CD14-positive monocyte (primary cell): ENCODE results near the gene PPM1D. TPM values are rescaled to one million over a fixed set of nuclear protein-coding genes. Genes with fewer than 3 reads are reported as not detected.
"Not testable (repeated sequence)": the region's sequence is repeated elsewhere in the genome, so short reads cannot be mapped to it uniquely, and the experiment has no call there.

ENCODE experiments used
- DNase-seq, 3 donors: peaks; one replicate each; pipeline ENCODE4 v3.0.0-alpha.2; 2011 to 2022
- H2AFZ ChIP-seq: 2 replicates; pipeline ENCODE4 v1.6.0; 2012; ENCODE audit warnings: mild to moderate bottlenecking, low read depth, low read length, inconsistent platforms; ENCODE audit not compliant: insufficient read depth, poor library complexity, severe bottlenecking
- H3K27ac ChIP-seq, 2 donors: 1 replicate in 1 of 2; 2 replicates in 1 of 2; pipeline ENCODE4 v1.5.1; 2012 to 2013; ENCODE audit warnings: low read length in 2 of 2, control low read depth in 1 of 2, inconsistent platforms in 1 of 2, low read depth in 1 of 2, mild to moderate bottlenecking in 1 of 2
- H3K27me3 ChIP-seq, 2 donors: one replicate each; pipeline versions ENCODE4 v1.6.0 to v1.6.1; 2011 to 2013; ENCODE audit warnings: low read length in 2 of 2; ENCODE audit not compliant: control insufficient read depth in 2 of 2, insufficient read depth in 2 of 2
- H3K36me3 ChIP-seq, 2 donors: replicated peaks in 1 of 2; 1 replicate in 1 of 2; 2 replicates in 1 of 2; pipeline versions ENCODE4 v1.5.1 to v1.6.1; 2012 to 2013; ENCODE audit warnings: low read length in 2 of 2, control low read depth in 1 of 2, inconsistent platforms in 1 of 2, mild to moderate bottlenecking in 1 of 2; ENCODE audit not compliant: insufficient read depth in 2 of 2, control insufficient read depth in 1 of 2
- H3K4me1 ChIP-seq, 2 donors: 1 replicate in 1 of 2; 2 replicates in 1 of 2; pipeline versions ENCODE4 v1.5.1 to v1.6.1; 2012 to 2013; ENCODE audit warnings: low read length in 2 of 2, control low read depth in 1 of 2, inconsistent platforms in 1 of 2, mild to moderate bottlenecking in 1 of 2, moderate library complexity in 1 of 2; ENCODE audit not compliant: insufficient read depth in 2 of 2, control insufficient read depth in 1 of 2
- H3K4me2 ChIP-seq: replicated peaks from 2 replicates; pipeline ENCODE3; 2012; ENCODE audit warnings: low read length, moderate library complexity, mild to moderate bottlenecking; ENCODE audit not compliant: poor library complexity, severe bottlenecking; ENCODE audit errors: extremely low read depth
- H3K4me3 ChIP-seq, 3 experiments: fragments of 200-600 bp in 1 of 3; sonication (generic) in 1 of 3; replicated peaks in 1 of 3; 1 replicate in 2 of 3; 2 replicates in 1 of 3; pipeline ENCODE4 v1.5.1; 2011 to 2013; ENCODE audit warnings: low read length in 3 of 3, mild to moderate bottlenecking in 3 of 3, control low read depth in 2 of 3, low read depth in 2 of 3, inconsistent platforms in 1 of 3, moderate library complexity in 1 of 3
- H3K79me2 ChIP-seq: 2 replicates; pipeline ENCODE4 v1.6.0; 2012; ENCODE audit warnings: mild to moderate bottlenecking, control low read depth, inconsistent platforms, low read length, moderate library complexity; ENCODE audit not compliant: insufficient read depth
- H3K9ac ChIP-seq: 2 replicates; pipeline ENCODE4 v1.6.0; 2017; ENCODE audit warnings: low read length, mild to moderate bottlenecking; ENCODE audit not compliant: insufficient read depth, poor library complexity, severe bottlenecking
- H3K9me3 ChIP-seq, 2 donors: replicated peaks in 1 of 2; 1 replicate in 1 of 2; 2 replicates in 1 of 2; pipeline versions ENCODE4 v1.5.1 to v1.6.1; 2012 to 2013; ENCODE audit warnings: low read length in 2 of 2, control low read depth in 1 of 2; ENCODE audit not compliant: control insufficient read depth in 1 of 2, insufficient read depth in 1 of 2
- H4K20me1 ChIP-seq: 2 replicates; pipeline ENCODE4 v1.6.0; 2012; ENCODE audit warnings: mild to moderate bottlenecking, low read length, control low read depth, moderate library complexity; ENCODE audit not compliant: insufficient read depth
- H3K27ac Mint-ChIP-seq, 7 donors: one replicate each; pipeline ENCODE4 v1.8.0; 2020; ENCODE audit warnings: mild to moderate bottlenecking in 7 of 7, mixed read lengths in 7 of 7, moderate library complexity in 6 of 7, inconsistent platforms in 2 of 7
- H3K27me3 Mint-ChIP-seq, 3 donors: one replicate each; pipeline ENCODE4 v1.8.0; 2021 to 2022; ENCODE audit warnings: low read depth in 3 of 3, mild to moderate bottlenecking in 3 of 3, mixed read lengths in 3 of 3, moderate library complexity in 3 of 3, inconsistent platforms in 1 of 3
- H3K36me3 Mint-ChIP-seq, 2 donors: one replicate each; pipeline ENCODE4 v1.8.0; 2020; ENCODE audit warnings: mixed read lengths in 2 of 2, inconsistent platforms in 1 of 2, mild to moderate bottlenecking in 1 of 2
- H3K4me1 Mint-ChIP-seq: one replicate; pipeline ENCODE4 v1.8.0; 2020; ENCODE audit warnings: mild to moderate bottlenecking, mixed read lengths
- H3K4me3 Mint-ChIP-seq, 2 donors: one replicate each; pipeline ENCODE4 v1.8.0; 2020; ENCODE audit warnings: mild to moderate bottlenecking in 2 of 2, mixed read lengths in 2 of 2, moderate library complexity in 1 of 2
- H3K9me3 Mint-ChIP-seq, 7 donors: one replicate each; pipeline ENCODE4 v1.8.0; 2020 to 2022; ENCODE audit warnings: mixed read lengths in 7 of 7, mild to moderate bottlenecking in 6 of 7, moderate library complexity in 6 of 7, inconsistent platforms in 2 of 7
- WGBS: methylation state at CpG from one replicate; pipeline ENCODE4 v1.1.5; 2013; ENCODE audit warnings: missing lambda C conversion rate; ENCODE audit not compliant: insufficient coverage; 5-methylcytosine and 5-hydroxymethylcytosine counted together
- intact Hi-C, 2 donors: fragments of 100-400 bp; cut with micrococcal nuclease; formaldehyde crosslinking; loops; one replicate each; pipeline versions ENCODE4 v1.15.0 to v1.15.1; 2023
- polyA plus RNA-seq, 3 donors: library from polyadenylated mRNA; depleted of rRNA in 1 of 3; unstranded in 2 of 3; stranded (reverse) in 1 of 3; fragments of 300-500 nt in 2 of 3; fragments of >200 nt in 1 of 3; fragmentation: Illumina TruSeq in 2 of 3; gene quantifications; 1 replicate in 2 of 3; 2 replicates in 1 of 3; pipeline ENCODE4 v1.2.3, GENCODE V29; 2012 to 2021
- TF ChIP-seq, protein P1 (sequence below): fragments of 200-600 bp; IDR thresholded peaks from one replicate; pipeline ENCODE4 v1.8.0; 2022; ENCODE audit warnings: antibody characterized with exemption, mild to moderate bottlenecking

PPM1D gene
- polyA plus RNA-seq, 3 donors = 4.7 to 7.3 (median 7.2) TPM

GRCh38 chr17:60590070-60590469 lies 9.9 kb upstream of the PPM1D start:
- H3K27ac Mint-ChIP-seq = no peak overlapping the region
- H3K4me2 ChIP-seq = no peak overlapping the region
- no peaks in the 10 kb centered on the region for H3K9me3 Mint-ChIP-seq
- intact Hi-C loops = no loop called here
- 87% methylated on average over 2 of the region's 5 CpGs for WGBS
- no peaks in the 10 kb centered on the region for H3K79me2 ChIP-seq
- TF ChIP-seq, protein P1, sequence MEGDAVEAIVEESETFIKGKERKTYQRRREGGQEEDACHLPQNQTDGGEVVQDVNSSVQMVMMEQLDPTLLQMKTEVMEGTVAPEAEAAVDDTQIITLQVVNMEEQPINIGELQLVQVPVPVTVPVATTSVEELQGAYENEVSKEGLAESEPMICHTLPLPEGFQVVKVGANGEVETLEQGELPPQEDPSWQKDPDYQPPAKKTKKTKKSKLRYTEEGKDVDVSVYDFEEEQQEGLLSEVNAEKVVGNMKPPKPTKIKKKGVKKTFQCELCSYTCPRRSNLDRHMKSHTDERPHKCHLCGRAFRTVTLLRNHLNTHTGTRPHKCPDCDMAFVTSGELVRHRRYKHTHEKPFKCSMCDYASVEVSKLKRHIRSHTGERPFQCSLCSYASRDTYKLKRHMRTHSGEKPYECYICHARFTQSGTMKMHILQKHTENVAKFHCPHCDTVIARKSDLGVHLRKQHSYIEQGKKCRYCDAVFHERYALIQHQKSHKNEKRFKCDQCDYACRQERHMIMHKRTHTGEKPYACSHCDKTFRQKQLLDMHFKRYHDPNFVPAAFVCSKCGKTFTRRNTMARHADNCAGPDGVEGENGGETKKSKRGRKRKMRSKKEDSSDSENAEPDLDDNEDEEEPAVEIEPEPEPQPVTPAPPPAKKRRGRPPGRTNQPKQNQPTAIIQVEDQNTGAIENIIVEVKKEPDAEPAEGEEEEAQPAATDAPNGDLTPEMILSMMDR = no peak
- no peaks in the 10 kb centered on the region for H3K36me3 Mint-ChIP-seq
- H3K4me1 ChIP-seq = peaks cover 3 to 10% of the 10 kb centered on the region in 2 donors
- H2AFZ ChIP-seq = no peak overlapping the region
- no peak overlapping the region for H3K4me3 Mint-ChIP-seq
- no peaks in the 10 kb centered on the region for H4K20me1 ChIP-seq
- H3K9me3 ChIP-seq = no peaks in the 10 kb centered on the region
- no peak overlapping the region for H3K27ac ChIP-seq
- H3K36me3 ChIP-seq = no peaks in the 10 kb centered on the region
- H3K9ac ChIP-seq = no peak overlapping the region
- no peak overlapping the region for H3K4me3 ChIP-seq
- no peak for DNase-seq
- no peaks in the 10 kb centered on the region for H3K27me3 ChIP-seq
- peaks cover 0 to 3% (median 0%) of the 10 kb centered on the region in 3 donors for H3K27me3 Mint-ChIP-seq
- H3K4me1 Mint-ChIP-seq = peaks cover 6% of the 10 kb centered on the region

GRCh38 chr17:60592750-60593149 lies 7.2 kb upstream of the PPM1D start:
- TF ChIP-seq, protein P1 = no peak
- Histone ChIP-seq H3K27me3 (no peaks in the 10 kb centered on the region), H3K79me2 (no peaks in the 10 kb centered on the region), H3K27ac (no peak overlapping the region), H4K20me1 (no peaks in the 10 kb centered on the region), H2AFZ (no peak overlapping the region), H3K9ac (no peak overlapping the region), H3K36me3 (no peaks in the 10 kb centered on the region), H3K4me1 (peaks cover 11 to 17% of the 10 kb centered on the region in 2 donors), H3K4me3 (no peak overlapping the region), H3K9me3 (no peaks in the 10 kb centered on the region), H3K4me2 (no peak overlapping the region)
- Mint-ChIP-seq H3K9me3 (peaks cover 0 to 2% (median 0%) of the 10 kb centered on the region in 7 donors), H3K36me3 (no peaks in the 10 kb centered on the region), H3K4me3 (no peak overlapping the region), H3K27ac (no peak overlapping the region), H3K27me3 (peaks cover 0 to 3% (median 0%) of the 10 kb centered on the region in 3 donors), H3K4me1 (peaks cover 15% of the 10 kb centered on the region)
- intact Hi-C loops = no loop called here
- no peak for DNase-seq
- WGBS = no CpG with 5 or more reads among the region's 2 CpGs

DNA sequence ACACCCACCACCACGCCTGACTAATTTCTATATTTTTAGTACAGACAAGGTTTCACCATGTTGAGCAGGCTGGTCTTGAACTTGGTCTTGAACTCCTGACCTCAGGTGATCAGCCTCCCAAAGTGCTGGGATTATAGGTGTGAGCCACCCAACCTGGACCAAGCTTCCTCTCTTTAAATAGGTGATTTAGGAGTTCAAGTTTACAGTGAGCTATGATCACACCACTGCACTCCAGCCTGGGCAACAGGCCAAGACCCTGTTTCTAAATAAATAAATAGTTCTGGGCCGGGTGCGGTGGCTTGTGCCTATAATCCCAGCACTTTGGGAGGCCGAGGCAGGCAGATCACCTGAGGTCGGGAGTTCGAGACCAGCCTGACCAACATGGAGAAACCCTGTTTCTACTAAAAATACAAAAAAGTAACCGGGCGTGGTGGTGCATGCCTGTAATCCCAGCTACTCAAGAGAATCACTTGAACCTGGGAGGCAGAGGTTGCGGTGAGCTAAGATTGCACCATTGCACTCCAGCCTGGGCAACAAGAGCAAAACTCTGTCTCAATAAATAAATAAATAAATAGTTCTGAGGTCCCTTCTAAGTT lies 6.5 kb upstream of the PPM1D start:
- H2AFZ ChIP-seq, H3K4me2 ChIP-seq, H3K9me3 ChIP-seq, DNase-seq, intact Hi-C loops, H3K79me2 ChIP-seq, H3K4me3 ChIP-seq, H3K27ac ChIP-seq, H3K27ac Mint-ChIP-seq, H4K20me1 ChIP-seq, H3K36me3 ChIP-seq, H3K4me3 Mint-ChIP-seq, H3K9me3 Mint-ChIP-seq, H3K36me3 Mint-ChIP-seq, H3K27me3 ChIP-seq, H3K9ac ChIP-seq, H3K27me3 Mint-ChIP-seq: not testable (repeated sequence)
- H3K4me1 ChIP-seq = peaks cover 19 to 25% of the 10 kb centered on the region in 2 donors
- WGBS = 94% methylated on average over 3 of the region's 9 CpGs
- peaks cover 23% of the 10 kb centered on the region for H3K4me1 Mint-ChIP-seq
